Stimulated activated CD4-positive, alpha-beta T cell treated with anti-CD3 and anti-CD28 coated beads, Interleukin-15, amount 100 ng/mL, for 24 hours (primary cell): Measurements from ENCODE around the gene ANP32A.

Experiments used
- DNase-seq: peaks from one replicate; pipeline ENCODE4 v3.0.0-alpha.2; 2020

Gene ANP32A

DNA sequence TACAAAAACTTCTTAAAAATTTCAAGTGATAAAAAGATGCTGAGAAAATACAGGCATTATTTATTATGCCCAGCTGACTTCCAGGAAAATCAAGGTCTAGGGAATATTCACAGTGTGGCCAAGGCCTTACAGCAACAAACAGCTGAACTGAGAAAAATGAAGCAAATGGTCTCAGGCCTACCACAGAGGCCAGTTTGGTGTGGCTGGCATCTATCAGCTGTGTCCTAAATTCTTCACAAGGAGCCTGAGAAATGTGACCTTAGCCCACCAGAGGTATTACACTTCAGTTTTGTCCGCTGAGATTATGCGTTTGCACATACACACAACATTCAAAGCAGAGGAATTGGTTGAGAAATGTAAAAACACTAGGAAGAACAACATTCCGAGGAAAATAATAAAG lies 77.4 kb downstream of the ANP32A start:
- no peak for DNase-seq

DNA sequence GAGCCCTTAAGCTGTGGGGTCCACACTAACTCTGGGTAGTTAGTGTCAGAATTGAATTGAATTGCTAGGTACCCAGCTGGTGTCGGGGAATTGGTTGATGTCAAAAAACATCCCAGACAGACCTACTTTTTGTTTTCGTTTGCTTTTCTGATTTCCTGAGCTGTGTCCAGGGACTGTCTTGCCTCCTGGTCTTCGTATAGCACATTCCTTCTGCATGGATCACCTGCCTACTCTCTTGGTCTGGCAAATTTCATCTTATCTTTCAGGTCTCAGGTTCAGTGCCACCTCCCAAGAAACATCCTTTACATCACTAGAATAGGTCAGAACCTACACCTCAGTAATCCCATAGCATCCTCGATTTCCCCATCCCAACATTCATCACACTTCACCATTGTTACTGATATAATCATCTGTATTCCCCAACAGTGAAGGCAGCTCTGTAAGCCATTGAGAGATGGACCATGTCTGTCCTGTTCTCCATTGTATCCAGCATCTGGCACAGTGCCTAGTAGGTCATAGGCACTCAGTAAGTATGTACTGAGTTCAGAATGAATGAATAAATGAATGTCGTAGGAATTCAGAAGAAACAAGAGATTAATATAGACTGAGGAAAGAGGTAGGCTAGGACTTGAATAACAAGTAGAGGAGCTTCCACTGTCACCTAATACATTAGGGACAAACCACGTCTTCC lies 81.2 kb downstream of the ANP32A start:
- DNase-seq: no peak

DNA sequence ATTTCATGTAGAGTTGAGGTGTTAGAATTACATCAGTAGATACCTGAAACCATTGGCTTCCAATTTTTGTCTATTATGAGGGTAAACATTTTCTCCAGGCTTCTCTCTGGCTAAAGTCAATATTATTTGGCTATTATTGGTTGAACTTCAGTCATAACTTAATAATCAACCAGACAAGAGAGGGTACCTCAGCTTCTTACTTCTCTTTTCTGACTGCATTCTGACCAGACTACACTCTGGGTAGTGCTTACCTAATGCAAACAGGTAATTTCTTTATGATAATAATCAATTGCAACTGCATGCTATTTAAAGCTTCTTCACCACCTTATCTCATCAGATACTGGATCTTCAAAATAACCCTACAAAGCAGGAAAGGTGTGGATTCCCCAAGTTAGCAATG lies 85.1 kb downstream of the ANP32A start:
- no peak for DNase-seq

DNA sequence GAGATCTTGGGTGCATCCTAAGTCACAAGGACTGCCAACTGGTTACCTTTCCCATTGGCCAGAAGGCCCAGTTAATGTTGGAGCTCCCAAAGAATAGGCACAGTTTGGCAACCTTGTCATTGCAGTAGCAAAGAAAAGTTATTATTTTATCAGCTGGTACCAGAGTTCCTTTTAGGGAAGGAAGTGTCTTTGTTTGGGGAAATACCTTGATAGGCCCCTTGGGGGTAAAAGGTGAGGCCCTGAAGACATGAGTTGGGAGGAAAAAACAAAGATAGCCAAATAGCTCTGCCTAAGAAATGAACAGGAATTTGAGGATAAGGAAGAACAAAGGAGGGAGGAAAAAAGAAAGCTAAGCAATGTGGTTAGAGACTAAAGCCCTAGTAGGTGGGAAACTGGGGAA lies 85.8 kb downstream of the ANP32A start:
- no peak for DNase-seq

DNA sequence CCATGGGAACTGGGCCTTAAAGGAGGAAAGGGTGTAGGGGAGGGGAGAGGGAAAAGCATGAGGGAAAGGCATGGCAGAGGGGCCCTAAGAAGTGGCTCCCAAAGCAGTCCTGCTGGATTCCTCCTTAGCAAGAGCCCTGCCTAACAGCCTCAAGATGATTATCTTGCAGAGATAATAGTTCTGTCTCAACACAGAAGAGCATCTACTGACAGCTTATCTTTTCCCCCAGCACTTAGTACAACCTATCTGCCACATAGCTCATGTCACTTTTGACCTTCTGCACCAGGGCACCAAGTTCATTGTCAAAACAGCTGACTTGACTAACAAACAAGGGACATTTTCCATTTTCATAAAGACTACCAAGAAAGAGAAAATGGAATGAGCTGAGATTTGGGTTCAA lies 86.3 kb downstream of the ANP32A start:
- DNase-seq: no peak

DNA sequence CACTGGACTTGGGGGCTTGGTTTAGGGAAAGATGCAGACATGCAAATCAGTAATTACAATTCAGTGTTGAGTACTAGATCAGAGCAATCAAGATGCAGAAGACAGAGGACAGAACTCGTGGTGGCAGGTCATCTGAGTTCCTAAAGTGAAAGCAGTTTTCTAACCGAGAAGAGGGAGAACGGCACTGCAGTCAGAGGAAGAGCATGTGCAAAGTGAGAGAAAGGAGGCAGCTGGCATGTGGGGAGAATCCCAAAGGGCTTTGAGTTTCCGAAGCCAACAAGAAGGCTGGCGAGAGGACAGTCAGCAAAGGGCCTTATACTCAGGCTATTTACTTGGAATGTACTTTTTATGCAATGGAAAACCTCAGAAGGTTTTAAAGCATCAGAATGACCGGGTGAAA lies 87.0 kb downstream of the ANP32A start:
- DNase-seq: no peak

DNA sequence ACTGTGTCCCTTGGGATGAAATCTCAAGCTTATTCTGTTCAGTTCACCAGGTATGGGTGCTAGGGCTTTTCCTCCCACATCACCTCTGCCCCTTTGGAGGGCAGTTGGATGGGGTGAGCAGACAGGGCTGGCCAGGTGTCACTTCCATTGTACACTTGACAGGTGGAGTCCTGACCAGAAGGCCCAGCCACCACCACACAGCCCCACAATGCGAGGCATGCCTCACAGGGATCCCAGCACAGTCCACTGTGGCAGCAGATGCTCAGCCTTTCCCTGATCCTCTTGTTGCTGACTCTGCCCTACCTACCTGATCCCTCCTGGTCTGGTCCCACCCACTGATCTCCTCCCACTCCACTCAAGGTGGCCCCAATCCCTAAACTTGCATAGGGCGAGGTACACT lies 88.2 kb downstream of the ANP32A start:
- no peak for DNase-seq

DNA sequence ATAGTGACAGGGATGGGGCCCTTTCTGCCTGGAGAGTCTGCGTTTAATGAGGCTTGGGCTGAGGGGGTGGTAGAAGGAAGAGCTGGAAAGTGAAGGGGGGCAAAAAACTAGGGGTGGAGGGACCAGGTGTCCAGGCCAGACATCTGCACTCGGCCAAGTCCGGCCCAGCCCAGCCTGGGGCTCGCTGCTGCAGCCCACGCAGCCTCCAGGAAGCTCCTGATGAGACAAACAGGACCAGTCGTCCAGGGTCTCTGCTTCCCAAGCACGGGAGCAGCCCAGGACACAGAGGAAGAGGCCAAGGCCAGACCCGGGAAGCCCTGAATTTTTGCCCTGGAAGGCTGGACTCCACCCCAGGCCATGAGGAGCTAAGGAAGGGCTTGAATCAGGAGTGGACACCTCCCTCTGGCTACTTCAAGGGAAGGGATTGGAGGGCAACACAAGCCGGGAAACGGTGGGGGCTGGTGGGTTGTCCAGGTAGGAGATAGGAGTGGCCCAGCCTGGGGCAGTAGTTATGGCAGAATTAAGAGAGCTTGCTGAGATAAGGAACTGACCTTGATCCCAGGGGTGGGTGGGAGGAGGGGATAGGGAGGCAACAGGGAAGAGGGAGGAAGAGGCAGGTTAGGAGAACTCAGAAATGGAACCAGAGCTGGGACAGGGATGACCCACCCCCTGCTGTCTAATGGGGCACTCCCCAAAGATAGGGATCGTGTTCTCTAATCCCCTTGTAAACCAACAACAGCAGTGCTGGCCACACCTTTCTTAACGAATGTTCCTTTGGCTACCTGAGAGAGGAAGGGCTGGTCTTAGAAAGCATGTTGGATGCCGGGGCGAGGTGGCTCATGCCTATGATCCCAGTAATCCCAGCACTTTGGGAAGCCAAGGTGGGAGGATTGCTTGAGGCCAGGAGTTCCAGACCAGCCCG lies 89.5 kb downstream of the ANP32A start:
- DNase-seq: no peak

DNA sequence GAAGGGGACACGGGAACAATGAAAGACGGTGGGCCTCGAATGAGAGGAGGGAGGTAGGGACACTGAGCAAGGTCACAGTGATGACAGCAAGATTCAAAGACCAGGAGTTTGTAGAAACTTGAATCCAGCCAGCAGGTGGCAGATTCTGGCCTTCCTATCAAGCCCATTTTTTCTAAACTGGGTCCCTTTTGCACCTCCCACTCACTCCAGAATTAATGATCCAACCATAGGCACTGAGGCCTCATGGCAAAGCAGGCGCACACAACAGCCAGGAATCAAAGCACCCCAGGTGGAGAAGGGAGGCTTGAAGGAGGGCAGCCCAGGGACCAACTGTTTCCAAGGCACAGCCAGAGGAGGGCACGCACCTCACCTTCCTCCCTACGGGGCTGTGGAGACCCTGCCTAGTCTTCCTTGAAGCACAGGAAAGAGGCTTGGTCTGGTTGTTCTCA lies 90.2 kb downstream of the ANP32A start:
- DNase-seq: peak; percentile 22

DNA sequence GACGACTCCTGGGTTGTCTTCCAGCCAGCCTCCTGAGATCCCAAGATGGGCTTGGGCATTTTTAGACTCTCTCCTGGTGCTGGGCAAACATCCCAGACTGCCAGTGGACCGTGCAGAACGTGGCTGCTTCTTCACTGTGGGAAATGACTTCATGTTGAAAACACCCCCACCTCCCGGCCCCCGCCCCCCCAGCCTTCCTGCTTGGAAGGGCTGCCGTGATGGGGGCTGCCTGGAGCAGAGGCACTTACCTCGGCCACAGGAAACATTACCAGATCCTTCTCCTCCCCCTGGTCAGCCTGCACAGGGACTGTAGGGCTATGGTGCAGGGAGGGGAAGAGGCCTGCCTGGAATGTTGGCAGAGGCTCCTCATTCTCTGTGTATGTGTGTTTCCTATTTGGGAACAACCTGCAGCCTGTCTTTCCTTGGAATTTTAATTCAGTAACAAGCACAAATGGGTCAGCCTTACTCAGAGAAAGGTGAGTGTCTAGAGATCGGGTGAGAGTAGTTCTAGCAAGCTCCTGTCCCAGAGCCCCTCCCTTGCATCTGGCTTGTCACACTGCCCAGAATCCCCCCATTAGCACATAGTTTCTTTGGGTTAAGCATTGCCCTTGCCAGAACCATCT lies 90.8 kb downstream of the ANP32A start:
- DNase-seq: no peak
